ENCODE results near the gene MAT2A. TPM values are rescaled to one million over a fixed set of nuclear protein-coding genes. Genes with fewer than 3 reads are reported as not detected.

MAT2A gene
- 55.4 TPM for total RNA-seq

GRCh38 chr2:85538507-85539360, at the start of gene MAT2A:
MAT2A (plus strand) TSS chr2:85539168; CDS start chr2:85539288, 120 bp downstream.
- FAIRE-seq = no peak

GRCh38 chr2:85490861-85491755, 47.9 kb upstream of the MAT2A start:
- DNase-seq (ENCODE audit: low spot score in 2 of 2) (no peak), FAIRE-seq (no peak)

More at GRCh38 chr2:85538507-85539360, at the start of gene MAT2A:
- DNase-seq (ENCODE audit: low spot score in 2 of 2) = peak; percentile 87 to 93

GRCh38 chr2:85496436-85496835, 42.5 kb upstream of the MAT2A start:
- no peak for FAIRE-seq
- no peak for DNase-seq (ENCODE audit: low spot score in 2 of 2)

- no peak for FAIRE-seq
- no peak for DNase-seq (ENCODE audit: low spot score in 2 of 2)
Observed at GRCh38 chr2:85497944-85498630, 40.9 kb upstream of the MAT2A start.

GRCh38 chr2:85501248-85501647, 37.7 kb upstream of the MAT2A start:
- DNase-seq (ENCODE audit: low spot score in 2 of 2) = no peak
- FAIRE-seq = no peak

DNA sequence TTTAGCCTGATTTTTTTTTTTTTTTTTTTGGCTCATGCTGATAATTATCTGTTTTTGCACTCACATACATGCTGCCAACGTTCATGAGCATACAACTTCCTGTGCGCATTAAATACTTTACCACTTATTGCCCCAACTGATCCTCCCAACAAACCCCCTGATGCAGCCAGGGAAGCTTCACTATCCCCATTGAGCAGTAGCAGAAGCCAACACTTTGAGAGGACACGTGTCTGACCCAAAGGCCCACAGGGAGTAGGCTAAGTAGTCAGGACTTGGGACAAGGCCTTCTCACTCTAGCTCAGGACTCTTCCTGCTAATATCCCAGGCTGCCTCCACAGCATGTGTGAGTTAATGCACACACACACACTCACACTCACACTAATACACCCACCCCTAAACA, 36.2 kb upstream of the MAT2A start:
- no peak for FAIRE-seq
- DNase-seq (ENCODE audit: low spot score in 2 of 2) = no peak

DNA sequence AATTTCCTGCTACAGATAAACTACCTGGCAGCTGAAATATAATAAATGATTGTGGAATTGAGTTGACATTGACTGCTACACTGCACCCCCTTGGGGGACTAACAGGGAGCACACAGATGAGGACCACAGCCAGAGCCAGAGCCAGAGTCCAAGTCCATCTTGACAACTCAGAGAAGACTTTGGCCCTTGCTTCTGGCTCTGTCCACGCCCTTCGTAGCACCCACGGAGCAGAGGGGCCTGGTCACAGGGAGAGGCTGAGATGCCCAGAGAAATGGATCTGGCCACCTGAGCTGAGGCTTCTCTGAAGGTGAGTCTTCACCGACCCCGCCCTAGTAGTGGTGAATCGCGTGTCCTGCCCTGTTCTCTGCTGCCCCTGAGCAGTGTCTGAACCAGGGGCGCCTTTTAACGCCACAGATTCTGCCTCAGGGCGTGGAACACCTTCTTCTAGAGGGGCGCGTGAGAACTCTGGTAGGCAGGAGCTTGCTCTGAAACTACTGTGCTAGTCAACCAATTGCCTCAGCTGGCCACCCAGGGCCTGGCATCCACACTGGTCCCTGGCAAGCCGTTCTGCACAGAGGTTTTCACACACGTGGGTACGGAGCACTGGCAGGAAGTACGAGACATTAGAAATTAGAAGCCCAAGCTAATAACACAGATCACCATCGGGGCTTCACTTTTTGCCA, 35.7 kb upstream of the MAT2A start:
- DNase-seq (ENCODE audit: low spot score in 2 of 2) (no peak), FAIRE-seq (no peak)

DNA sequence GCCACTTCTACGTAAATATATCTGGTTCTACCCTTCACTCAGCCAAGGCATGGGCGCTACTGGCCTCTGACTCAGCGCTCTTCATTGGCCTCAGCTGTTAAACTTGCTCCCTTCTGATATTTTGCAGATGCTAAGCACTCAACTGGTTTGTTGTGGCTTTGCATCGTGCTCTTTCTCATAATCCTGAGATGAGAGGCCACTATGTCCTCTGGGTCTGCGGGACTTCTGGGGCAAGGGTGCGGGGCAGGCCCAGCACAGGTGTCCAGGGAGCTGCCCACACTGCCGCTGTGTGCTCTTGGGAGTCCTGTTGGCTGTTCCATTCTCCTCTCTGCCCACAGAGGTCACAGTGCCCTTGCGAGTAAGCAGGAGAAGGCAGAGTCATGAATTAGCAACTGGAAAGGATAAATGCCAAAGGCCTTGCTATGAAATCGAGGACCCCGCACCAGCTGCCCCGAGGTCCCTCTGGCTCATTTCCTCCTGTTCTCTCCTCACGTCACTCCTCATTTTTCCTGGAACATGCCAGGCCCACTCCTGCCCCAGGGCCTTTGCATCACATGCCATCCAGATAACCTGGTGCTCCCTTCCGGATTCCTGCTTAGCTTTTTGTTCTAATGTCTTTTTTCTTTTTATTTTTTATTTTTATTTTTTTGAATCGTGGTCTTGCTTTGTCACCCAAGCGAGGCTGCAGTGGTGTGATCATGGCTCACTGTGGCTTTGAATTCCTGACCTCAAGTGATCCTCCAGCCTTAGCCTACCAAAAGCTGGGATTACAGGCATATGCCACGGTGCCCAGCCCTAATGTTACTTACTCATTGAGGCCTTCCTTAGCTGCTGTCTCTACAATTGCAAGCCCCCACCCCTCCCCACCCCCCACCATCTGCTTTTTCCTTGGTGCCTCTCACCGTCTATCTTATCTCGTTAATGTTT, 34.9 kb upstream of the MAT2A start:
- FAIRE-seq (no peak), DNase-seq (ENCODE audit: low spot score in 2 of 2) (no peak)

DNA sequence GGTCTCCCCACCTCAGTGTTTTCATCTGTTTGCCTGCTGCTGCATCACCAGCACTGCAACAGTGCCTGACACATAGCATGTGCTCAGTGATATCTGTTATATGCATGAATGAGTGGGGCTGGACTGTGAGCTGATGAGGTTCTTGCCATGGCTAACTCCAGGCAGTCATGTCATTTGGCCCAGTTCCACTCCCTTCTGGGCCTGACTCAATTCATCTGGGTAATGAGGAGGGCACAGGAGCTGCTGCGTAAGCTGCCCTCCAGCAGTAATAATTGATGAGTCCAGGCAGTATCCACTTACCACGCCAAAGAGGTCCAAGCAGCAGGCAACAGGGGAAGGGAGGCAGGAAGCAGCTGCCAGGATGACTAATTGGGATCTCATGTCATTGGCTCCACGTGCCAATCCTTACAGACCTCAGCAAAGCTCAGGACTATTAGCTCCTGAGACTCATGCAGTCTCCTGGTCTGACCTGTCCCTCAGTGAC, 34.1 kb upstream of the MAT2A start:
- DNase-seq (ENCODE audit: low spot score in 2 of 2) = no peak
- FAIRE-seq = no peak

- no peak for FAIRE-seq
Observed at GRCh38 chr2:85505551-85506238, 33.3 kb upstream of the MAT2A start.

DNA sequence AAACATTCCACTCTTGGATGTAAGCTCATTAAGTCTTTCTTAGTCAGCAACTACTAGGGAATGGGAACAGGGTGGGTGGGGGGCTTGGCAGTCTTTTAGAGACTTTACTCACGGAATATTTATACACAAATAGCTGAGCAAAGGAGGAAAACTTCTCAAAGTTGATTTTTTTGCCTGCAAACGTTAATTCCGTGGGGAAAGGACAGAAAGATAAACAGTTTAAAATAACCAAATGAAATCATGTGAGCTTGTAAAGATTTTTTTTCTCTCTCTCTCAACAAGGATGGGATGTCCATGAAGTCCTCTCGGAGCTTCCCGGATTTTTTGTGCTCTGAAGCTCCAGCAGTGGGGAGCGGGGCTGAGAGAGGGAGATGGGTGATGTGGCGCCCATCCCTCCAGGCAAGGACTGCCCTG, 32.2 kb upstream of the MAT2A start:
- DNase-seq (ENCODE audit: low spot score in 2 of 2) = no peak
- no peak for FAIRE-seq

More at GRCh38 chr2:85505551-85506238, 33.3 kb upstream of the MAT2A start:
- no peak for DNase-seq (ENCODE audit: low spot score in 2 of 2)

DNA sequence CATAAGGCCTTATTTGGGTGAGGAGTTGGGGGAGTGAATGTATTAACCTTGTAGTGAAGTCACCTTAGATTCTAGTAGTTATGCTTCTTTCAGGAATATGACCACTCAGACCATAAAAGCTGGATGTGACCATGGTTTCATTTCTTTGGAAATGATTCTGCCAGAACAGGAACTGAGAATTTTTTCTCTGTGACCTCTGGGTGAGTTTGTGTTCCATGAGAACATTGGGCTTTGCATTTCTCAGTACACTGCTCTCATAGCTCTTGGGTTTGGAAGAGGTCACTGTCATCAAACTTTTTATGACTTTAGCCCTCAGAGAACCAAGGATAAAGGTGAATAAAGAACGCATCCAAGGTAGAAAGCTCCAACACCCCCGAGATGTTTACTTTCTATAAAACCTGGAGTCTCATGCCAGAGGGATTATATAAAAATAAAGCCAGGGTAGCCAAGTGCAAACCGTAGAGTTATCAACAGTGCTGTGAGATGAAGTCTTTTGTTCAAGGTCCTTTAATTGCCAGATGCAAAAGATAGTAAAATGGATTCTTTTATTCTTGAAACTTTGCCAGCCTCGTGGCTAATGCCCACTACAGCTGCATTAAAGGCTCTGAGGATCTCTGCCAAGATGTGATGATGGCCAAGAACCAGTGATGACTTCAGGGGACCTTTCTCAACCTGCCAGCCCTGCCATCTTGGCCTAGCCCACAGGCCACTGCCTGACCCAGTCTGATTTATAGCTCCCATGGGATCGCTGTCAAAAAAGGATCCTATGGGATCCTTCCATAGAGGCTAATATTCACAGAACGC, 27.8 kb upstream of the MAT2A start:
- FAIRE-seq = no peak
- DNase-seq (ENCODE audit: low spot score in 2 of 2) = no peak

DNA sequence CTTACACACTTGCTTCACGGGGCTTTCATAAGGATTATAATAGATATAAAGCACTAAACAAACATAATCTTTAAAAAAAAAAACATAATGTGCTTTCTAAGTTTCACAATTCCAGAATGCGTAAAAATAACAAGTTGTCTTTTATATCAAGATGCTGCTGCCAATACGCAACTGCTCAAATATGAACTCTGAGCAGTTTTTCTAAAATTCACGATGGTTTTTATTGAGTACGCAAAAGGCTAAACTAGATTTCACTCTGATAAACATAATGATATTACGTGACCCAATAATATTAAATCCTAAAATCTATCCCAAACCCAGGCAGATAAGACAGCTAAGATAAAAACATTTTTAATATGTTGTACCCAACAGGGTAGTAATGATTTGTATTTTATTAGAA, 24.6 kb upstream of the MAT2A start:
- DNase-seq (ENCODE audit: low spot score in 2 of 2) (no peak), FAIRE-seq (no peak)

DNA sequence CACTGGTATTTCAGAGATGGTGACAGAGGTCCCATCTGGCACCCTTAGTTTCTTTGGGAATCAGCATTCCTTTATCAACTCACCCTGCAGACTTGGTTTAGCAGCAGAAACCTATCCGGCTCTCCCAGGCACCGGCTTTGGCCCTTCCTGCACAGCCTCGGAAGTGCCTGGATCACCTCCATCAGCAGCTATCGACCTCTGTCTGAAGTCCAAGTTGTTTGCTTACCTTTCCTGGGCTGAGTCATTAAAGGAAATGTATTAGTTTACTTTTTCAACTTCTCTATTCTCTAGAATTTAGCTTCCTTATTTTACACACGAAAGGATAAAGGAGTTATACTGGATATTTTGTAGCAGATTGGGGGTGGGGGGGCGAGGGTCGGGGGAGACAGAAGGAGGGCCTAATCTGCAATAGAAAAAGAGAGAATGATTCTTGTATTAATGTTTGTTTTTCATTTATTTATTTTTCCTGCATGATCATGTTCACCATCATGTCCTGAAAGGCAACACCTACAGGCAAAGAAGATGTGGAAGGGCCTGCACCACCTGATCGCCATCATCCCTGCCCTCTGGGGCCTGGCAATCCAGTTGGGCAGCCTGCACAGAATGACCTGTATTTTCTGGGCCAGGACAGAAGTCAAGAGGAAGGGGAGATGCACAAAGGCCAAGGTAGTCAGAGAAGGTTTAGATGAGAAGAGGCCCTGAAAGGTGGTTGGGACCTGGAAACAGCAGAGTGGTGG, 22.1 kb upstream of the MAT2A start:
- FAIRE-seq (no peak), DNase-seq (ENCODE audit: low spot score in 2 of 2) (no peak)

DNA sequence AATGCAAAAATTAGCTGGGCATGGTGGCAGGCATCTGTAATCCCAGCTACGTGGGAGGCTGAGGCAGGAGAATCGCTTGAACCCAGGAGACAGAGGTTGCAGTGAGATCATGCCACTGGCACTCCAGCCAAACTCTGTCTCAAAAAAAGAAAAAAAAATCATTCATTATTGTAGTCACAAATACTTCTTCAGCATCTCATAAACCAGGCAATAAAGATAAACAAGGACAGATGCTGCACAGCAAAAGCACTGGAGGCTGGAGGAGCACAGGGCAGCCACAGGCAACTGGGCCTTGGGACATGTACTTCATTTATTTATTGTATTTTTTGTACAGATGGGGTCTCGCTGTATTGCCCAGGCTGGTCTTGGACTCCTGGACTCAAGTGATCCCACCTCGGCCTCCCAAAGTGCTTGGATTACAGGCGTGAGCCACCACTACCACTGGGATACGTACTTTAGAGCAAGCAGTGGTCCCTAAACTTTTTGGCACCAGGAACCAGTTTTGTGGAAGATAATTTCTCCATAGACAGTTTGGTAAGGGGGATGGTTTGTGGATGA, 16.8 kb upstream of the MAT2A start:
- DNase-seq (ENCODE audit: low spot score in 2 of 2) (no peak), FAIRE-seq (no peak)

DNA sequence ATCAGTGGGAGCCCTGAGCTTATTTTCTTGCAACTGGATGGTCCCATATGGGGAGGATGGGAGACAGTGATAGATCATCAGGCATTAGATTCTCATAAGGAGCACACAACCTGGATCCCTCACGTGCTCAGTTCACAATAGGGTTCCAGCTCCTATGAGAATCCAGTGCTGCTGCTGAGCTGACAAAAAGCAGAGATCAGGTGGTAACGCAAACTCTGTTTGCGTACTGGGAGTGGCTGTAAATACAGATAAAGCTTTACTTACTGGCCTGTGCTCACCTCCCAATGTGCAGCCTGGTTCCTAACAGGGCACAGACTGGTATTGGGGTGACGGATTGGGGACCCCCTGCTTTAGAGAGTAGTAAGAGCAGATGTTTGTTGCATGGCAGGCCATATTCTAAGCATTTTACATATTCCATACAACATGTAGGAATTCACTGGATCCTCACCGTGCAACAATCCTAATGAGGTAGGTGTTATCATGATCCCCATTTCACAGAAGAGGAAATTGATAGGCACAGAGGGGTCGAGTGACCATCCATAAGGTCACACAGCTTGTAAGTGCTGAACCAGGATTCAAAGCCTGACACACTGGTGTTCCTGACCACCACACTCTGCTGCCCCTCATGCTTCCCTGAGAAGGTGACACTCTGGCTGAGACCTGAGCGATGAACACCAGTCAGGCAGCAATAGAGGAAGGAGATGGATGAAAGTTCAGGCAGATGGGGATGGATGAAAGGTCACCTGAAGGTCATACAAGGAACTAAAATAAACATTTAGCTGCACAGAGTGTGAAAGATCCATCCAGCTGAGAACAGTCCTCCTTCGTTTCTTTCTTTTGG, 15.7 kb upstream of the MAT2A start:
- DNase-seq (ENCODE audit: low spot score in 2 of 2) = no peak
- no peak for FAIRE-seq

All from frontal cortex (tissue), 4 donors.